ENCODE data around the gene IL7R.
A peak's percentile ranks its signal among the peaks of the same experiment; 100 is the strongest.
"Not testable (repeated sequence)": the region's sequence is repeated elsewhere in the genome, so short reads cannot be mapped to it uniquely, and the experiment has no call there.

IL7R gene

DNA sequence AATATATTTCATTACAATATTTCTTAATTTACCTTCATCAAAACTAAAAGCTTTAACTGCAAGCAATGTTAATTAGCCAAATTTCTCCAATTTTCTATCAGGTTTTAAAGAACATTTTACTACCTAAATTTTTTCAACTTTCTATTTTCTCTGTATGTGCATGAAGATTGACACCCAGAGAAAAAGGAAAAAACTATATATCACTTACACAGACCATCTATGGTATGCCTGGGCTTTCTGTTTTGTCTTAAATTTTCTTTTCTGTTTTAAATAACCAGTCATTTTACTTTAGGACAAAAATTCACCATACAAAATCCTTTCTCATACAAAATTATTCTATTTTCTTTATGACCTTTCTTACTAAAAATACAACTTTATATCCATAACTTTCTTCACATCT lies 13.8 kb upstream of the IL7R start:
- DNase-seq, result no peak

- not testable (repeated sequence) for DNase-seq
Measured at GRCh38 chr5:35845508-35845907, 11.2 kb upstream of the IL7R start.

DNA sequence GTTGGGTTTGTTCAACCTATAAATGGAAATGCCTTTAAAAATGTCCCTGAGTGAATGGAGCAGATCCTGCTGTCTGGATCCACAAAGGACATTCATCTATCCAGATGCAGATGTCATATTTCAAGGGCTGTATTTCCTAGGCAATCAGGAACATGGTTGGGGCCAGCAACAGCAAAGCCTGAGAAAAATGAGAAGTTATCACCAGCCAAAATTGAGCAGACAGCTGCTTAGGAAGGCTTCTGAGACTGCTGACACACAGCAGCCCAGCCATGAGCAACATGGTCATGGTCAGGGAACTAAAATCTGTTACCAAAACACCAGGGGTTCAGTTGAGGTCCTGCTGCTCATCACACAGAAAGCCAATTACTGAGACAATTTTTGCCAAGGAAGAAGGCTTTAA lies 9.2 kb upstream of the IL7R start:
- no peak for DNase-seq

DNA sequence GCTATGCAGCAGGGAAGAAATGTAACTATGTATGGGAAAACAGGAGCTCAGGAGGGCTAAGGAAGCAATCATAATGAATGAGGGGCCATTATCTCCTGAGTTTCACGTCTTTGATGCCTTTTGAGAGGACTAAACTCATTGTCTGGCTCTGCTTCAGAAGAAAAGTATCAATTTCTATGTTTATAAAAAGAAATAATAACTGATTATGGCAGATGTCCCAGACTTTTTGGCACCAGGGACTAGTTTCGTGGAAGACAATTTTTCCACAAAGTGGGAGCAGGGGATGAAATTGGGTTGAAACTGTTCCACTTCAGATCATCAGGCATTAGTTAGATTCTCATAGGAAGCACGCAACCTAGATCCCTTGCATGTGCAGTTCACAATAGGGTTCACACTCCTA lies 8.7 kb upstream of the IL7R start:
- no peak for DNase-seq

GRCh38 chr5:35849860-35850259 lies 6.8 kb upstream of the IL7R start:
- no peak for DNase-seq

GRCh38 chr5:35850967-35851680 lies 5.6 kb upstream of the IL7R start:
- DNase-seq, result no peak

DNA sequence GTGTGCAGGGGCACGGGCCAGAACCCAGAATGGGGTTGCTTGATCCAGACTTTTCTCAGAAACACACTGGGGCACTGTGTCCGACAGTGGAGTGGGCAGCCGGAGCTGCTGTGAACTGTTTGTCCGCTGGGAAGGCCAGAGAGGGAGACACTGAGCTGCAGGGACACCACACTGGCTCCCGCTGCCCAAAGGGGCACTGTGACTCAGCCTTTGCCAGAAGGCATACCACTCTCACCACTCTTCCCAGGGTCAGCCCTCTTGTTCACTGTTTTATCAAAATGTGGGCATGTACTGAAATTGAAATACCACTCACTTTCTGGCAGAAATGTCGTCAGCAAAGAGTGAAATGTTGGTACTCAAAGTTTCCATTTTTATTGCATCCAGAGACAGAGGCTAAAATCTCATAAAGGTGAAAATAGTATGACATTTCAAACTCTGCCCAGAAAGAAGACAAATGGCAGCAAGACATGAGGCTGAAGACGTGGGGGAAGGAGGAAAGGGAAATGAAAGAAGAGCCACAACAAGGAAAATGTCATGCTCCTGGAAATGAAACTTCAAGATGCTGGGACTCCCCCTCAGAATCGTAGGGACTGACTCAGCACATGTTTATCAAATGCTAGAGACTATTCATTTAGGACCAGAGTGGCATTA lies 4.5 kb upstream of the IL7R start:
- peak; percentile 59 to 71 for DNase-seq

- no peak for DNase-seq
Measured at GRCh38 chr5:35852773-35853172, 3.9 kb upstream of the IL7R start.

GRCh38 chr5:35853631-35854030 lies 3.1 kb upstream of the IL7R start:
- DNase-seq, result peak; percentile 51 to 69

DNA sequence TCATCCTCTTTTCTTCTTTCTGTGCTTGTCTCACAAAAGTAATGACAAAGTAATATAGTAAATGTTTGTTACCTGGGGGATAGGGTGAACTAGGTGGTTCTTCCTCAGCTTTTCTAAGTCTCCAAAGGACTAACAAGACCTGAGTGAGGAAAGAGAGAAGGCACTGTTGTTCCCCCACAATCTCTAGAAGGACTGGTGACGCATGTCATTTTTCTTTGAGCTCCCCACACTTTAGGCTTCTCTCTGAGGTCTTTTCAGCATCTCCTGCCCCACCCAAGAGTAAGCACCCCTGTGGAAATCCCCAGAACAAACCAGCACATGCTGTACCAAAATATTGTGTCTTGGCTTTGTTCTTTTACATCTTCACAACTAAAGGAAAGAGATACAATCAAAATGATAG lies 2.4 kb upstream of the IL7R start:
- DNase-seq, result peak; percentile 52 to 64

- DNase-seq, result no peak
Measured at GRCh38 chr5:35855187-35855586, 1.5 kb upstream of the IL7R start.

- peak in 1 of 2 experiments; percentile 44 for DNase-seq
Measured at GRCh38 chr5:35856186-35856764, 416 bp upstream of the IL7R start.

GRCh38 chr5:35857606-35858205 lies 1.0 kb downstream of the IL7R start:
- no peak for DNase-seq

DNA sequence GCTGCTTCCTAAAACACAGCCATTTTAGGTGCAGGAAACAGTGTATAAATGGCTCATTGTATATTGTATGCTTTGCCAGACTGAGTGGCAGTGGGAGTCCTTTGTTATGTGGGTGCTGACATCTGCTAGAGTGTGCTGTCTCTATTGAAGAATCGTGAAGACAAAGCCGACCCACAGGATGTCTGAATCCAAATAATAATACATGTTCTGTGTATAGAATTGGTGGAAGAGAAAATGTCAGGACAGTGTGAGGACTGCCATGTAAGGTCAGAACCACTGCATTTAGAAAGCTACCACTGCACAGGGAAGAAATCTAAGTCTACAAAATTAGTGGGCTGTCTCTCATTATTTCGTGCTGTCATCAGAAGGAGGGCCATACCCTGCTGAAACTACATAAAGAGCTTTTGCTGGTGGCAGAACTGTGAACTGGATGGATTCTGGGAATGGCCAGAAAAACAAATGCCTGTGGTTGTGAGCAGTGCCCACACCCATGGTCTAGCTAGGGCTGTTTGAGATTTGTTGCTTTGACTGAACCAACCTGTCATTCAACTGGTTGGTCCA lies 2.5 kb downstream of the IL7R start:
- DNase-seq, result no peak

DNA sequence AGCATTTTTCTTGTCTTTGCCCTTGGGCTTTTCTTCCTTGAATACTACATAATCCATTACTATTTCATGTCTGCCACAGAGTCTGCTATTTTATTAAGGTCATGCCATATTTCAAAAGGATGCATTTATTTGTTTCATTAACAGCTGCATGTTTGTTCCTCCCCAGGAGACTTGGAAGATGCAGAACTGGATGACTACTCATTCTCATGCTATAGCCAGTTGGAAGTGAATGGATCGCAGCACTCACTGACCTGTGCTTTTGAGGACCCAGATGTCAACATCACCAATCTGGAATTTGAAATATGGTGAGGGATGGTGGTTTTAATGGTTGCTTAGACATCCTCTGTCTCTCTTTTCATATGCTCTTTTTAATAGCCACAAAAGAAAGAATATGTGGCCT lies 4.0 kb downstream of the IL7R start:
- no peak for DNase-seq

DNA sequence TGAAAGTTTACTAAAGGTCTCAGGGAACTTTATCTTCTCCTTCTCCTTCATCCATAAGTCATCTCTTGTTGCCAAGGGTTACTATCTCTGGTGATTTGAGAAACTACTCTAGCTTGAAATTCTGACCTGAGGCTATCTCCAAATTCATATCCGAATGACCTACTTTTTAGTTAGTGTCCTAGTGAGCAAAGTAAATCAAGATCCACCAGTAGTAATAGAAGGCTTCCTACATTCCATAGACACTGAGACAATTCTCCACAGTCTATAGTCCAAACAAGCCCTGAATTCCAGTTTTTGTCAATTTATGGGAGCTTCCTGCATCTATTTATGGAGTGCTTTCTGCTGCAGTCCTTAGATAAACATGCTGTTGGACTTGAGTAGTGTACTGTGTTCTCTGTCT lies 5.0 kb downstream of the IL7R start:
- DNase-seq, result no peak

- no peak for DNase-seq
Measured at GRCh38 chr5:35862126-35862525, 5.4 kb downstream of the IL7R start.

GRCh38 chr5:35863159-35863558 lies 6.5 kb downstream of the IL7R start:
- DNase-seq, result no peak

- no peak for DNase-seq
Measured at GRCh38 chr5:35867998-35868397, 11.3 kb downstream of the IL7R start.

DNA sequence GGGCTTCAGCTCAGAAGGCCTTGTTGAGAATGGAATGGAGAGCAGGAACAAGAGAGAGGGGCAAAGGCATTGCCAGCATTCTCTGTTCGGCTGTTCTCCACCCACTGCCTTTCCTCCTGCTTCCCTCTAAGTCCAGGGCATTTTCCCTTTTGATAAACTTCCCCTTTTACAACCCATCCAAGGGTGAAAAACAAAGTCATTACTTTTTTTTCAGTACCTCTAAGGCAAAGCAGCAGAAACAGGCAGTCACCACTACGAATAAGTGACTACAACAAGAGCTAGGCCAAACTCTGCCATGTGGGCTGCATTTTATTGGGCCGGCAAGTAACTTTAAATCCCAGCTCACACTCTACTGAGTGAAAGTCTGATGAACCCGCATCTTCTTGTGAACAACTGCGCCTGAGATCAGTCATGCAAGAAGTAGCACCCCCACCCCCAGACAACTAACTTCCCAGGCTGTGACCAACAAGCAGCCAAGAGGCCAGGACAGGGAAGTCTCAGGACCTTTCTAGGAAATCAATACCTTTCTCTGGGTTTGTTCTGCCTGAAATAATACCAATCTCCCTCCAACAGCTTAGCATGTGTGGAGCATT lies 13.1 kb downstream of the IL7R start:
- no peak for DNase-seq

- no peak for DNase-seq
Measured at GRCh38 chr5:35870605-35871004, 13.9 kb downstream of the IL7R start.

DNA sequence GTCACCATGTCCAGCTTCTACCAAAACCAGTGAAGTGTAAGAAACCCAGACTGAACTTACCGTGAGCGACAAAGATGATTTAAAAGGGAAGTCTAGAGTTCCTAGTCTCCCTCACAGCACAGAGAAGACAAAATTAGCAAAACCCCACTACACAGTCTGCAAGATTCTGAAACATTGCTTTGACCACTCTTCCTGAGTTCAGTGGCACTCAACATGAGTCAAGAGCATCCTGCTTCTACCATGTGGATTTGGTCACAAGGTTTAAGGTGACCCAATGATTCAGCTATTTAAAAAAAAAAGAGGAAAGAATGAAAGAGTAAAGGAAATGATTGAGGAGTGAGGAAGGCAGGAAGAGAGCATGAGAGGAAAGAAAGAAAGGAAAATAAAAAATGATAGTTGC lies 19.8 kb downstream of the IL7R start:
- no peak for DNase-seq

- DNase-seq, result no peak
Measured at GRCh38 chr5:35876922-35877321, 20.2 kb downstream of the IL7R start.

All from activated CD4-positive, alpha-beta T cell treated with anti-CD3 and anti-CD28 coated beads, Interleukin-2, amount 50 U/mL, for 48 hours (primary cell).